ENCODE measurements around the gene TM4SF18.
"Not testable (repeated sequence)": the region's sequence is repeated elsewhere in the genome, so short reads cannot be mapped to it uniquely, and the experiment has no call there.

TM4SF18 gene

GRCh38 chr3:149343951-149344350, 10.5 kb upstream of the TM4SF18 start:
- no peaks in the 10 kb centered on the region for H3K36me3 ChIP-seq (ENCODE audit: control insufficient read depth, insufficient read depth, low read length)
- no peaks in the 10 kb centered on the region for H3K27me3 ChIP-seq (ENCODE audit: control insufficient read depth, insufficient read depth, low read length, poor library complexity, severe bottlenecking)
- H3K4me3 ChIP-seq (ENCODE audit: insufficient read depth, low read depth, low read length) = no peak overlapping the region
- no peak overlapping the region for H3K27ac ChIP-seq (ENCODE audit: insufficient read depth, low read depth, low read length, poor library complexity, severe bottlenecking)
- H3K4me1 ChIP-seq (ENCODE audit: control insufficient read depth, insufficient read depth, low read length) = no peaks in the 10 kb centered on the region
- WGBS, 2 experiments = 90 to 100% methylated on average over 3 to 4 of the region's 4 CpGs
- H3K9me3 ChIP-seq (ENCODE audit: control insufficient read depth, low read length) = no peaks in the 10 kb centered on the region

GRCh38 chr3:149342413-149343380, 9.3 kb upstream of the TM4SF18 start:
- no peaks in the 10 kb centered on the region for H3K4me1 ChIP-seq (ENCODE audit: control insufficient read depth, insufficient read depth, low read length)
- no peaks in the 10 kb centered on the region for H3K36me3 ChIP-seq (ENCODE audit: control insufficient read depth, insufficient read depth, low read length)
- H3K27me3 ChIP-seq (ENCODE audit: control insufficient read depth, insufficient read depth, low read length, poor library complexity, severe bottlenecking) = no peaks in the 10 kb centered on the region
- no peak overlapping the region for H3K27ac ChIP-seq (ENCODE audit: insufficient read depth, low read depth, low read length, poor library complexity, severe bottlenecking)
- H3K9me3 ChIP-seq (ENCODE audit: control insufficient read depth, low read length) = no peaks in the 10 kb centered on the region
- 90 to 94% methylated on average over 2 to 4 of the region's 4 CpGs for WGBS, 2 experiments
- H3K4me3 ChIP-seq (ENCODE audit: insufficient read depth, low read depth, low read length) = no peak overlapping the region

GRCh38 chr3:149340310-149340933, 7.0 kb upstream of the TM4SF18 start:
- H3K4me3 ChIP-seq (ENCODE audit: insufficient read depth, low read depth, low read length) = no peak overlapping the region
- H3K36me3 ChIP-seq (ENCODE audit: control insufficient read depth, insufficient read depth, low read length) = no peaks in the 10 kb centered on the region
- no peaks in the 10 kb centered on the region for H3K27me3 ChIP-seq (ENCODE audit: control insufficient read depth, insufficient read depth, low read length, poor library complexity, severe bottlenecking)
- no peak overlapping the region for H3K27ac ChIP-seq (ENCODE audit: insufficient read depth, low read depth, low read length, poor library complexity, severe bottlenecking)
- no peaks in the 10 kb centered on the region for H3K4me1 ChIP-seq (ENCODE audit: control insufficient read depth, insufficient read depth, low read length)
- no peaks in the 10 kb centered on the region for H3K9me3 ChIP-seq (ENCODE audit: control insufficient read depth, low read length)
- WGBS, 2 experiments = 86% methylated on average over 1 of the region's 1 CpG; no CpG with 5 or more reads in 1 of the 2 experiments

GRCh38 chr3:149339931-149340309, 6.5 kb upstream of the TM4SF18 start:
- WGBS, 2 experiments = 54 to 62% methylated on average over 5 of the region's 5 CpGs
- no peak overlapping the region for H3K27ac ChIP-seq (ENCODE audit: insufficient read depth, low read depth, low read length, poor library complexity, severe bottlenecking)
- no peaks in the 10 kb centered on the region for H3K4me1 ChIP-seq (ENCODE audit: control insufficient read depth, insufficient read depth, low read length)
- H3K9me3 ChIP-seq (ENCODE audit: control insufficient read depth, low read length) = no peaks in the 10 kb centered on the region
- no peaks in the 10 kb centered on the region for H3K27me3 ChIP-seq (ENCODE audit: control insufficient read depth, insufficient read depth, low read length, poor library complexity, severe bottlenecking)
- H3K4me3 ChIP-seq (ENCODE audit: insufficient read depth, low read depth, low read length) = no peak overlapping the region
- H3K36me3 ChIP-seq (ENCODE audit: control insufficient read depth, insufficient read depth, low read length) = no peaks in the 10 kb centered on the region

- WGBS, 2 experiments = 100% methylated on average over 1 of the region's 1 CpG; no CpG with 5 or more reads in 1 of the 2 experiments
- not testable (repeated sequence) for H3K36me3 ChIP-seq (ENCODE audit: control insufficient read depth, insufficient read depth, low read length); H3K4me3 ChIP-seq (ENCODE audit: insufficient read depth, low read depth, low read length); H3K27me3 ChIP-seq (ENCODE audit: control insufficient read depth, insufficient read depth, low read length, poor library complexity, severe bottlenecking); H3K9me3 ChIP-seq (ENCODE audit: control insufficient read depth, low read length); H3K4me1 ChIP-seq (ENCODE audit: control insufficient read depth, insufficient read depth, low read length); H3K27ac ChIP-seq (ENCODE audit: insufficient read depth, low read depth, low read length, poor library complexity, severe bottlenecking)
Measured at GRCh38 chr3:149337486-149337885, 4.0 kb upstream of the TM4SF18 start.

- Histone ChIP-seq H3K36me3 (ENCODE audit: control insufficient read depth, insufficient read depth, low read length) (no peaks in the 10 kb centered on the region), H3K4me1 (ENCODE audit: control insufficient read depth, insufficient read depth, low read length) (no peaks in the 10 kb centered on the region), H3K27ac (ENCODE audit: insufficient read depth, low read depth, low read length, poor library complexity, severe bottlenecking) (no peak overlapping the region), H3K4me3 (ENCODE audit: insufficient read depth, low read depth, low read length) (no peak overlapping the region), H3K9me3 (ENCODE audit: control insufficient read depth, low read length) (no peaks in the 10 kb centered on the region), H3K27me3 (ENCODE audit: control insufficient read depth, insufficient read depth, low read length, poor library complexity, severe bottlenecking) (no peaks in the 10 kb centered on the region)
Measured at GRCh38 chr3:149336925-149337324, 3.5 kb upstream of the TM4SF18 start.

GRCh38 chr3:149332771-149333170, 665 bp downstream of the TM4SF18 start:
- Histone ChIP-seq H3K4me1 (ENCODE audit: control insufficient read depth, insufficient read depth, low read length) (no peaks in the 10 kb centered on the region), H3K4me3 (ENCODE audit: insufficient read depth, low read depth, low read length) (no peak overlapping the region), H3K27ac (ENCODE audit: insufficient read depth, low read depth, low read length, poor library complexity, severe bottlenecking) (no peak overlapping the region), H3K27me3 (ENCODE audit: control insufficient read depth, insufficient read depth, low read length, poor library complexity, severe bottlenecking) (no peaks in the 10 kb centered on the region), H3K36me3 (ENCODE audit: control insufficient read depth, insufficient read depth, low read length) (no peaks in the 10 kb centered on the region), H3K9me3 (ENCODE audit: control insufficient read depth, low read length) (no peaks in the 10 kb centered on the region)

- Histone ChIP-seq H3K9me3 (ENCODE audit: control insufficient read depth, low read length) (no peaks in the 10 kb centered on the region), H3K4me1 (ENCODE audit: control insufficient read depth, insufficient read depth, low read length) (no peaks in the 10 kb centered on the region), H3K27ac (ENCODE audit: insufficient read depth, low read depth, low read length, poor library complexity, severe bottlenecking) (no peak overlapping the region), H3K4me3 (ENCODE audit: insufficient read depth, low read depth, low read length) (no peak overlapping the region), H3K27me3 (ENCODE audit: control insufficient read depth, insufficient read depth, low read length, poor library complexity, severe bottlenecking) (no peaks in the 10 kb centered on the region), H3K36me3 (ENCODE audit: control insufficient read depth, insufficient read depth, low read length) (no peaks in the 10 kb centered on the region)
- WGBS, 2 experiments = 33 to 57% methylated on average over 1 of the region's 1 CpG
Measured at GRCh38 chr3:149332227-149332765, 1.1 kb downstream of the TM4SF18 start.

GRCh38 chr3:149331396-149331795, 2.0 kb downstream of the TM4SF18 start:
- WGBS, 2 experiments = 89 to 91% methylated on average over 1 to 2 of the region's 2 CpGs
- Histone ChIP-seq H3K36me3 (ENCODE audit: control insufficient read depth, insufficient read depth, low read length) (no peaks in the 10 kb centered on the region), H3K9me3 (ENCODE audit: control insufficient read depth, low read length) (no peaks in the 10 kb centered on the region), H3K4me3 (ENCODE audit: insufficient read depth, low read depth, low read length) (no peak overlapping the region), H3K27ac (ENCODE audit: insufficient read depth, low read depth, low read length, poor library complexity, severe bottlenecking) (no peak overlapping the region), H3K27me3 (ENCODE audit: control insufficient read depth, insufficient read depth, low read length, poor library complexity, severe bottlenecking) (no peaks in the 10 kb centered on the region), H3K4me1 (ENCODE audit: control insufficient read depth, insufficient read depth, low read length) (no peaks in the 10 kb centered on the region)

- Histone ChIP-seq H3K9me3 (ENCODE audit: control insufficient read depth, low read length) (no peaks in the 10 kb centered on the region), H3K4me1 (ENCODE audit: control insufficient read depth, insufficient read depth, low read length) (no peaks in the 10 kb centered on the region), H3K27me3 (ENCODE audit: control insufficient read depth, insufficient read depth, low read length, poor library complexity, severe bottlenecking) (no peaks in the 10 kb centered on the region), H3K27ac (ENCODE audit: insufficient read depth, low read depth, low read length, poor library complexity, severe bottlenecking) (no peak overlapping the region), H3K36me3 (ENCODE audit: control insufficient read depth, insufficient read depth, low read length) (no peaks in the 10 kb centered on the region), H3K4me3 (ENCODE audit: insufficient read depth, low read depth, low read length) (no peak overlapping the region)
- WGBS, 2 experiments = 90 to 96% methylated on average over 2 of the region's 2 CpGs
Measured at GRCh38 chr3:149330609-149331331, 2.7 kb downstream of the TM4SF18 start.
